Suprapubic skin (tissue), 4 donors: ENCODE data around the gene WDR1. TPM values are rescaled to one million over a fixed set of nuclear protein-coding genes. Genes with fewer than 3 reads are reported as not detected.

Experiments
- DNase-seq, 2 donors: peaks; one replicate each; pipeline ENCODE4 v3.0.0-alpha.2; 2019; ENCODE audit warnings: low spot score in 2 of 2
- H3K27ac ChIP-seq: fragments of 200-600 bp; sonication (generic); one replicate; pipeline ENCODE4 v1.5.1; 2019
- H3K27me3 ChIP-seq: fragments of 200-600 bp; sonication (generic); one replicate; pipeline ENCODE4 v1.5.1; 2019
- H3K36me3 ChIP-seq: fragments of 200-600 bp; sonication (generic); one replicate; pipeline ENCODE4 v1.5.1; 2019
- H3K4me1 ChIP-seq: fragments of 200-600 bp; sonication (generic); one replicate; pipeline ENCODE4 v1.5.1; 2019
- H3K4me3 ChIP-seq: fragments of 200-600 bp; sonication (generic); one replicate; pipeline ENCODE4 v1.5.1; 2019; ENCODE audit warnings: mild to moderate bottlenecking
- H3K9me3 ChIP-seq: fragments of 200-600 bp; sonication (generic); one replicate; pipeline ENCODE4 v1.5.1; 2019
- CTCF ChIP-seq, 2 donors: fragments of 200-600 bp in 1 of 2; fragments of 450-650 bp in 1 of 2; sonication (generic) in 1 of 2; IDR thresholded peaks; one replicate each; pipeline ENCODE4 v1.5.1; 2016 to 2019; ENCODE audit warnings: antibody characterized with exemption in 2 of 2, mild to moderate bottlenecking in 1 of 2, moderate library complexity in 1 of 2
- EP300 ChIP-seq: sonication (generic); formaldehyde crosslinking; IDR thresholded peaks from one replicate; pipeline ENCODE4 v1.6.1; 2017; ENCODE audit warnings: antibody characterized with exemption
- POLR2A ChIP-seq, 2 donors: fragments of 450-650 bp; IDR thresholded peaks; one replicate each; pipeline ENCODE4 v1.6.1; 2017; ENCODE audit warnings: antibody characterized with exemption in 2 of 2, mild to moderate bottlenecking in 2 of 2, moderate library complexity in 2 of 2
- POLR2AphosphoS5 ChIP-seq, 3 donors: sonication (generic); formaldehyde crosslinking; IDR thresholded peaks; one replicate each; pipeline ENCODE4 v1.6.1; 2017; ENCODE audit warnings: antibody characterized with exemption in 3 of 3
- WGBS: methylation state at CpG from one replicate; pipeline ENCODE4 v1.1.5; 2018; 5-methylcytosine and 5-hydroxymethylcytosine counted together
- total RNA-seq, 4 donors: library from RNA; depleted of rRNA; stranded (reverse); fragments of >200 nt; gene quantifications; one replicate each; pipeline ENCODE4 v1.1.0, GENCODE V29; 2016

Gene WDR1
- total RNA-seq, 4 donors from 2014 or later: 113 to 126 (median 117) TPM

GRCh38 chr4:10074767-10075105 lies 41.9 kb downstream of the WDR1 start:
- Histone ChIP-seq H3K36me3 (peaks cover 73% of the 10 kb centered on the region), H3K4me1 (no peaks in the 10 kb centered on the region), H3K27ac (no peak overlapping the region), H3K4me3 (no peak overlapping the region), H3K27me3 (no peaks in the 10 kb centered on the region), H3K9me3 (no peaks in the 10 kb centered on the region)
- DNase-seq: no peak
- 75% methylated on average over 7 of the region's 7 CpGs for WGBS
- peak in 1 of 2 donors; percentile 27 for TF ChIP-seq CTCF (IDR thresholded peaks at IDR 0.05)
- no peak for TF ChIP-seq POLR2AphosphoS5 (IDR thresholded peaks at IDR 0.05)

- 88% methylated on average over 13 of the region's 13 CpGs for WGBS
- Histone ChIP-seq H3K4me1 (no peaks in the 10 kb centered on the region), H3K27me3 (no peaks in the 10 kb centered on the region), H3K9me3 (no peaks in the 10 kb centered on the region), H3K36me3 (peaks cover 67% of the 10 kb centered on the region), H3K4me3 (no peak overlapping the region), H3K27ac (no peak overlapping the region)
- DNase-seq: no peak
- no peak for TF ChIP-seq EP300
- no peak for TF ChIP-seq CTCF (IDR thresholded peaks at IDR 0.05)
- TF ChIP-seq POLR2AphosphoS5 (IDR thresholded peaks at IDR 0.05): no peak
- no peak for TF ChIP-seq POLR2A (IDR thresholded peaks at IDR 0.05)
These were observed 42.4 kb downstream of the WDR1 start for GRCh38 chr4:10074076-10074766.

GRCh38 chr4:10072420-10073017 lies 44.1 kb downstream of the WDR1 start:
- Histone ChIP-seq H3K36me3 (peaks cover 54% of the 10 kb centered on the region), H3K27ac (no peak overlapping the region), H3K4me3 (no peak overlapping the region), H3K9me3 (no peaks in the 10 kb centered on the region), H3K27me3 (no peaks in the 10 kb centered on the region), H3K4me1 (no peaks in the 10 kb centered on the region)
- no peak for TF ChIP-seq POLR2AphosphoS5 (IDR thresholded peaks at IDR 0.05)
- TF ChIP-seq EP300: no peak
- no peak for TF ChIP-seq CTCF (IDR thresholded peaks at IDR 0.05)
- no peak for TF ChIP-seq POLR2A (IDR thresholded peaks at IDR 0.05)
- no peak for DNase-seq
- 74% methylated on average over 7 of the region's 7 CpGs for WGBS

- Histone ChIP-seq H3K4me3 (no peak overlapping the region), H3K27ac (no peak overlapping the region), H3K9me3 (no peaks in the 10 kb centered on the region), H3K27me3 (no peaks in the 10 kb centered on the region), H3K36me3 (peaks cover 24% of the 10 kb centered on the region), H3K4me1 (peaks cover 2% of the 10 kb centered on the region)
- TF ChIP-seq CTCF (IDR thresholded peaks at IDR 0.05) (no peak), EP300 (no peak), POLR2AphosphoS5 (IDR thresholded peaks at IDR 0.05) (no peak), POLR2A (IDR thresholded peaks at IDR 0.05) (no peak)
- 91% methylated on average over 12 of the region's 12 CpGs for WGBS
- DNase-seq: no peak
These were observed 47.4 kb downstream of the WDR1 start for GRCh38 chr4:10069075-10069642.
